C4-2B (cell line): ENCODE measurements around the gene PHOSPHO2.
A peak's percentile ranks its signal among the peaks of the same experiment; 100 is the strongest.

Experiments
- H3K27ac ChIP-seq: fragments of 450-650 bp; 2 replicates; pipeline ENCODE4 v1.5.1; 2017
- ZFX ChIP-seq: fragments of 450-650 bp; IDR thresholded peaks from 2 replicates; pipeline ENCODE4 v1.6.1; 2017
- TF ChIP-seq, protein P1 (sequence below): fragments of 450-650 bp; conservative IDR thresholded peaks from 2 replicates; pipeline ENCODE4 v1.5.1; 2017; ENCODE audit warnings: mild to moderate bottlenecking

The PHOSPHO2 gene

DNA sequence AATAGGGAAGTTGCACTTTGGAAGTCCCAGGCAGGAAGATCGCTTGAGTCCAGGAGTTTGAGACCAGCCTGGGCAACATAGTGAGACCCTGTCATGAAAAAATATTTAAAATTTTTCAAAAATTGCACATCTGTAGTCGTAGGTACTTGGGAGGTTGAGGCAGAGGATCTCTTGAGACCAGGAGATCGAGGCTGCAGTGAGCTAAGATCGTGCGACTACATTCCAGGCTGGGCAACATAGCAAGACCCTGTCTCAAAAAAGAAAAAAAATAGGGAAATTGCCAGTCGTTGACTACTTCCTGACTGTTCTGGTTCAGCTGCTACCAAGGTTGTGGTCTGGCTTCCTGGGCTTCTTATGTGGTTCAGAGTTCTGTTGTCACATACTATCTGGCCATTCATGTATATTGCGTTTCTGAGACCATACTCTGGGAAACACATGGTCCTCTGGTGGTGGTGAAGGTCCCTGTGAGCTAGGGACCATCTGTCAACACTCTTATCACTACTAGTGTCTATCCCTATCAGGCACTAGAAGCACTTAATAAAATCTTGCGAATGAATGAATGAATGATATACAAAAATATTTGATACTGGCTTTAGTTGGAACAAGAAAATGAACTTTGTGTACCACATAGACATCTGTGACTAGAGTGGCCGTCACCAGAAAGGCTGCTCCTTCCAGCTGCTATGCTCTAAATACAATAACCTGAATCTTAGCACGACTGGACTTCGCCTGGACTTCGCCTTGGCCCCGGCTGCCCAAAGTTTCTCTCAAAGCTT, 38.5 kb downstream of the PHOSPHO2 start:
- peak overlapping the region; percentile 79 for H3K27ac ChIP-seq
- no peak for TF ChIP-seq ZFX
- TF ChIP-seq, protein P1, sequence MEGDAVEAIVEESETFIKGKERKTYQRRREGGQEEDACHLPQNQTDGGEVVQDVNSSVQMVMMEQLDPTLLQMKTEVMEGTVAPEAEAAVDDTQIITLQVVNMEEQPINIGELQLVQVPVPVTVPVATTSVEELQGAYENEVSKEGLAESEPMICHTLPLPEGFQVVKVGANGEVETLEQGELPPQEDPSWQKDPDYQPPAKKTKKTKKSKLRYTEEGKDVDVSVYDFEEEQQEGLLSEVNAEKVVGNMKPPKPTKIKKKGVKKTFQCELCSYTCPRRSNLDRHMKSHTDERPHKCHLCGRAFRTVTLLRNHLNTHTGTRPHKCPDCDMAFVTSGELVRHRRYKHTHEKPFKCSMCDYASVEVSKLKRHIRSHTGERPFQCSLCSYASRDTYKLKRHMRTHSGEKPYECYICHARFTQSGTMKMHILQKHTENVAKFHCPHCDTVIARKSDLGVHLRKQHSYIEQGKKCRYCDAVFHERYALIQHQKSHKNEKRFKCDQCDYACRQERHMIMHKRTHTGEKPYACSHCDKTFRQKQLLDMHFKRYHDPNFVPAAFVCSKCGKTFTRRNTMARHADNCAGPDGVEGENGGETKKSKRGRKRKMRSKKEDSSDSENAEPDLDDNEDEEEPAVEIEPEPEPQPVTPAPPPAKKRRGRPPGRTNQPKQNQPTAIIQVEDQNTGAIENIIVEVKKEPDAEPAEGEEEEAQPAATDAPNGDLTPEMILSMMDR: no peak

DNA sequence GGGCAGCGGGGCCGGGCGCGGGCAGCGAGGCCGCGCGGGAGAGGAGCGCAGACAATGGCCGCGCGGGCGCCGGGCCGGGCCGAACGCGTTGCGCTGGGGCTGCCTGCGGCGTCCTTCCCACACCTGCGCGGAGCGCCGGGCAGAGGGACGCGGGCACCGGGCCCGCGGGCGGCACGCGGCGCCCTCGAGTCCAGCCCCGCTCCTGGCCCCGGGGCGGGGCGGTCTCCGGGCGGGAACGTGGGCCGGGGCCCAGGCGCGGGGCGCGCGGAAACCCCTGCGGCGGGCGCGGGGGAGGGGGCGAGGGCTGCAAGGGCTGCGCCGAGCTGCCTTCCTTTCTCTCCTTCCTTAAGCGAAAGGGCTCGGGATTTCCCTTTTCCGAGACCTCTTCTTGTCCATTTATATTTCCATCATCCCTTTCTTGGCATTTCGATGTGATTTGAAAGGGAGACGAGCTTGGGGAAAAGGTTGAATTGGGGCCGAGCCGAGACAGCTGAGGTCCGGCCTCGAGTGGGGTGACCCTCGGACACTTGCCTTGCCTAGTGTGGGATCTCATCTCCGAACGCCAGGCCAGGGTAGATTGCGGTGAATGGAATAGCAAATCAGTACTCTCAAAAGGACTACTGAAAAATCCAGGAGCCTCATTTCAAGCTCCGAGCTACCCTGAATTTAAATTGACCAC, 40.0 kb downstream of the PHOSPHO2 start:
- peak overlapping the region; percentile 79 for H3K27ac ChIP-seq
- TF ChIP-seq, protein P1: no peak
- TF ChIP-seq ZFX: peak; percentile 90

DNA sequence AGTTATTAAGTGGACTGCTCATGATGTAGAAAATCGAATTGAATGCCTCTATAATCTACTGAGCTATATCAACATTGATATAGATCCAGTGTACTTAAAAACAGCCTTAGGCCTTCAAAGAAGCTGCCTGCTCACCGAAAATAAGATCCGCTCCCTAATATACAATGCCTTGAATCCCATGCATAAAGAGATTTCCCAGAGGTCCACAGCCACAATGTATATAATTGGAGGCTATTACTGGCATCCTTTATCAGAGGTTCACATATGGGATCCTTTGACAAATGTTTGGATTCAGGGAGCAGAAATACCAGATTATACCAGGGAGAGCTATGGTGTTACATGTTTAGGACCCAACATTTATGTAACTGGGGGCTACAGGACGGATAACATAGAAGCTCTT, 41.4 kb downstream of the PHOSPHO2 start:
- H3K27ac ChIP-seq: no peak overlapping the region
- TF ChIP-seq, protein P1: no peak
- no peak for TF ChIP-seq ZFX

DNA sequence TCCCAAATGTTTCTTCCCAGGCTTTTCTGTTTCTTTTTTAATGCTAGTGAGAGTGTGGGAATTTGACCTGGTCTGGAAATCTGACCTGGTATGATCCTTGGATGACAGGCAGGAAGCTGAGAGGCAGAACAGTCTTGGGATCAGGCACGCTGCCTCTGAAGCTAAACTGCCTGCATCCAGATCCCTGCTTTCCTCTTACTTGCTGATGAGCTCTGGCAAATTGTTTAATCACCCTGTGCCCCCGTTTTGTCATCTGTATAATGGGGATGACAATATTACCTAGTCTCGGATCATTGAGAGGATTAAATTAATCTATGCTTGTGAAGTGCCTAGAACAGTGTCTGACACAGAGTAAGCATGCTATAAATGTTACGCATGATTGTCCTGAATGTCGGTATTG, 42.6 kb downstream of the PHOSPHO2 start:
- TF ChIP-seq ZFX: no peak
- TF ChIP-seq, protein P1: no peak
- H3K27ac ChIP-seq: no peak overlapping the region

DNA sequence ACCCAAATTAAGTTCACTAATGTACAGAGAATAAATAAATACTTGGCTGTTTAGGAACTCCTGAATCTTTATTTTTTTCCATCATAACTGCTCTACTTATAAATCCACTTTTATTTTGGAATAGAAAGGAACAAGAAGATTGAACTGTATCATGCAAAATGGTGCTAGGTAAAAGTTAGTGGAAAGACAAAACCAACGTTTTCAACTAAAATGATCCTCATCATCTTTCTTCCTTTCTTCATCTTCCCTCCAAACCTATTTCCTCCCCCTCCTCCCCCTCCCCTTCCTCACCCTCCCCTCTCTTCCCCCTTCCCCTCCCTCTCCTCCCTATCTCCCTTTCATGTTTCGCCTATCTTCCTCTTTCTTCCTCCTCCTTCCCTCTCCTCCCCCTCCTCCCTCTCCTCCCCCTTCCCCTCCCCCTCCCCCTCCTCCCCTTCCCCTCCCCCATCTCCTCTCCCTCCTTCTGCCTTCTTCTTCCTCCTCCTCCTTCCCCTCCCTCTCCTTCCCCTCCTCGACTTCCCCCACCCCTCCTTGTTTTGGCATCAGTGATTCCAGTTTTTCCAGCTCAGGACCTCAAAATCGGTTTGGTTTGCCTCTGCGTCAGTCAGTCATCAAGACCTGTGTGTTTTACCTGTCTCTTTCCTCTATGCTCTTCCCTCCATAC, 44.4 kb downstream of the PHOSPHO2 start:
- H3K27ac ChIP-seq: no peak overlapping the region
- TF ChIP-seq ZFX: no peak

DNA sequence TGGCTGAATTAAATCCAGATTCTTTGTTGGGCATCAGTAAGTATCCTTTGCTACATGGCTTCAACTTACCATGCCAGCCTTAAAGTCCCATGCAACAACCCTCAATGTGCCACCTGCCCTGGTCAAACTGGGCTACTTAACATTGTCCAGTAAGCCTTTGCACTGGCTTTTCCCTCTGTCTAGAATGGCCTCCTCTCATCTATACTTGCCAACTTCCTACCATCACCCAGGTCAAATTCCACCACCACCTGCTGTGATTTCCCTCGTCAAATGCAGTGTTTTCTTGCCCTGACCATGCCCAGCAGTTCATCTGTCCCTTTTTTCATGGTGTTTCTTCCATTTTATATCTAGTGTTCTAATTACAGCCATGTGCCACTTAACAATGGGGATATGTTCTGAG, 45.1 kb downstream of the PHOSPHO2 start:
- H3K27ac ChIP-seq: no peak overlapping the region
- TF ChIP-seq, protein P1: no peak
- no peak for TF ChIP-seq ZFX

DNA sequence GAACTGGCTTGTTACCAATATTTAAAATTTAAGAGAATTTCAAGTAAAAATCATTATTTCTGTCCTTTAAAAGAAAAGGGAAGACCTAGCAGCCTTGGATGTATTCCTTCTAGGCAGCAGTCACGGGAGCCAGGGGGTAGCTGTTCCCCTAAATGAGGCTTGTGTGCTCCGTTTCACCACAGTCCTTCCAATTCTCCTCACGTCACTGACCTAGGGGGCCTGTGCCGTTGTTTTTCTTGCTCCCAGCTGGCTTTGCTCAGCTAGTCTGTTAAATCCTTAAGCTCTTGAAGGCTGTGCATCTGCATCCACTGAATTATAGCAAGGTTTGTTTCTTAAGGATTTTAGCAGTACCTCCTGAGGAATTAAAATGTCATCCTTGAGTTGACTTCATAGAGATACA, 49.3 kb downstream of the PHOSPHO2 start:
- H3K27ac ChIP-seq: no peak overlapping the region
- TF ChIP-seq, protein P1: no peak
- no peak for TF ChIP-seq ZFX
